Measurements from ENCODE around the gene RUFY2. TPM values are rescaled to one million over a fixed set of nuclear protein-coding genes. Genes with fewer than 3 reads are reported as not detected.
"Not testable (repeated sequence)": the region's sequence is repeated elsewhere in the genome, so short reads cannot be mapped to it uniquely, and the experiment has no call there.

RUFY2 gene
- total RNA-seq, 1 donor from 2014 or later: 4.0 TPM

DNA sequence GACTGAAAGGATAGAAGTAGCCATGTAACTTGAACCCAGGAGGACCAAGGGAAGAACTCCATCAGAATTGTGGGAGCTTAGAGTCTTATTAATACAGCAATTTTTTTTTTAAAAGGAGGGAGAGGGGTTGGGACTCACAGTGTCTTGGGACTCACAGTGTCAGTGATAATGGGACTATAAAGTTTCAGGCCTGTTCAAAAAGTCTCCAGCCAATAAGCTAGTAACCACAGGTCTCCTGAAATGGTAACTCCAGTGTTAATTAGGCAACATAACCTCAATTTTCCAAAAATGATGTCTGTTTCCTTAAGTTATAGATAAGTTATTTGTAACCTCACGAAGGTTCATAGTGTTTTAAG lies 77.6 kb downstream of the RUFY2 start:
- ATAC-seq (no peak), DNase-seq (ENCODE audit: low spot score) (no peak)

DNA sequence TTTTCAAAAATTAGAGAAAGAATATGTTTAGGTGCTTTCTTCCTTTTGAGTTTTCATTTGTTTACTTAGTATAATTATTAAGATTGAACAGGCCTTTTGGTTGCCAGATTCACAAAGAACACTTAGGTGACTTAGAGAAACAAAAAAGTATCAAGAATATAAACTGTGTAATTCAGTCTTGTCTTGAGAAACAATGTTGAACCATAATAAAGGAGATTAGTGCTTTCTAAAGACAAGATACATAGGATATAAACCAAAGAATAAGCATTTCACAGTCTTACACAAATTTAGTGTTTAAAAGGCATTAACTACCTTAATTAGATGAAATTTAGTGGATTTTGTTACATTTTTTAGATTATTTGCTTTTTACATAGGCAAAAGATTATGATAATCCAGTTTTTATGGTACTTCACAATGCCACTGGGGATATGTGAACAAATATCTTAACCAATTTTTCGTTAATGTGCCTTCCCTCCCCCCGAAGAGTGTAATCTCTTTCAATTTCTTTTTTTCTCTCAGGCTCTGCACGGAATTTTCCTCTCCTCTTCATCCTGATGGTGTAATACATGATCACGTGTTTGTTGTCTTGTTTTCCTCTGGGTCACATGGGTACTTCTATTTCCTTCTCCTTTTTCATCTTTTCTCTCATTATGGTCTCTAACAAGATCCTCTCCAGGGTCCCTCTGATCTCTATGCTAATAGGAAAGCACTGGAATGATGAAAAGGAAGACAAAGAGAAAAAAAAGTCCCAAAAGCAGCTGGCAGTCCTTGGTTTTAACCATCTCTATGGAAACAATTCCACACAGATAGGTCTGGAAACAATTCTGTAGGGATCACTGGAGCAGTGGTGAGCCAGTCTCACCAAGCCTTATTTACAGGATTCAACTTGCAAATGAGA lies 78.9 kb downstream of the RUFY2 start:
- DNase-seq (ENCODE audit: low spot score) (no peak), ATAC-seq (peak; percentile 6)

DNA sequence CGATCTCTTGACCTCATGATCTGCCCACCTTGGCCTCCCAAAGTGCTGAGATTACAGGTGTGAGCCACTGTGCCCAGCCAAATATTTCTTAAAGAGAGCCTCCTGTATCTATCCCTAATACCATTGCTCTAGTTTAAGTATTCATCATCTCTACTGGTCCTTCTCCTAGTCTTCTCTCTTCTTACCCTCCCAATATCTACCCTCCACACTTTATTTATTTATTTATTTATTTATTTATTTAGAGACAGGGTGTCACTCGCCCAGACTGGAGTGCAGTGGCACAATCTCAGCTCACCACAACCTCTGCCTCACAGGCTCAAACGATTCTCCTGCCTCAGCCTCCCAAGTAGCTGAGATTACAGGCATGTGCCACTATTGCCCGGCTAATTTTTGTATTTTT lies 82.7 kb downstream of the RUFY2 start:
- not testable (repeated sequence) for DNase-seq (ENCODE audit: low spot score); ATAC-seq

DNA sequence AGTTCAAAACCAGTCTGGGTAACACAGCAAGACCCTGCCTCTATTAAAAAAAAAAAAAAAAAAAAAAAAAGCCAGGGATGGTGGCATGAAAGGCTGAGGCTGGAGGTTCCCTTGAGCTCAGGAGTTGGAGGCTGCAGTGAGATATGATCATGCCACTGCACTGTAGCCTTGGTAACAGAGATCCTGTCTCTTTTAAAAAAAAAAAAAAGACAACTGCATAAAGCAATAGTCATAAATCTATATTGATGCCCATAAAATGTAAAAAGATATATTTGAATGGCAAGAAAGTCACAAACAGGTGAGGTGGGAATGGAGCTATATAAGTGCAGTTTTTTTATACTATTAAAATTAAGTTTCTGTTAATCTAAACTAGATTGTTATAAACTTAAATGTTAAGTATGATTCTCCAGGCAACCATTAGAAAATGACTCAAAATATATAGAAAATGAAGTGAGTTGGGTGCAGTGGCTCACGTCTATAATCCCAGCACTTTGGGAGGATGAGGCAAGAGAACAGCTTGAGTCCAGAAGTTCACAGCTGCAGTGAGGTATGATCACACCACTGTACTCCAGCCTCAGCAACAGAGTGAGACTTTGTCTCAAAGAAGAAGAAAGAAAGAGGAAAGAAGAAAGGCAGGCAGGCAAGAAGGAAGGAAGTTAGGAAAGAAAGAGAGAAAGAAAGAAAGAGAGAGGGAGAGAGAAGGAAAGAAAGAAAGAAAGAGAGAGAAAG lies 88.6 kb downstream of the RUFY2 start:
- ATAC-seq: peak; percentile 87

DNA sequence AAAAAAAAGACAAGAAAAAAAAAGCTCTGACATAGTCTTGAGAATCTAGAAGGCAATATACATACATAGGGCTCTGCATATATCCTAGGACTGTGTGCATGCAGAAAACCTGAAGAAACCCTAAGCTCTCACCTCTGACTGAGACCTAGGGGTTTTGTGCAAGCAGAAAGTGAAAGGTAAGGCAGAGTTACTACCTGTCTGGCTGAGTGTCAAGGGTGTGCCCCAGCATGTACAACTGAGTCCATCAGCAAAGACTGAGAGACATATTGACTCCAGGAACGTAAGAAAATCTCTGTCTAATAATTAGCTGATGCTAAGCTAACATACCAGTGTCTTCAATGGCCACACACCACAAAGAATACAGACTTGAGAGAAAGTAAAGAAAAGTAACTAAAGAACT lies 91.5 kb downstream of the RUFY2 start:
- no peak for ATAC-seq
- DNase-seq (ENCODE audit: low spot score): peak; percentile 8

More for the DNA sequence above, 88.6 kb downstream of the RUFY2 start:
- DNase-seq (ENCODE audit: low spot score): no peak

DNA sequence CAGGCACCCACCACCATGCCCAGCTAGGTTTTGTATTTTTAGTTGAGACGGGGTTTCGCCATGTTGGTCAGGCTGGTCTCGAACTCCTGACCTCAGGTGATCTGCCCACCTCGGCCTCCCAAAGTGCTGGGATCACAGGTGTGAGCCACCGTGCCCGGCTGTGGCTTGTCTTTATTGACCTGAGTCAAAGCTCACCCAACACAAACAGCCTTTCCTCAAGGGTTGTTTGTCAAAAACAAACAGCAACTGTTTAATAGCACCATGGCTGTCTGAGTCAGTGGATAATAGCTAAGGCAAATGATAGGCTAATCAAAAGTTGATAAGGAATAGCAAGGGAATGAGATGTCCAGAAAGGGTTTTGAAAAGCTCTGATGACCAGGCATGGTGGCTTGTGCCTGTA lies 92.1 kb downstream of the RUFY2 start:
- not testable (repeated sequence) for ATAC-seq
- DNase-seq (ENCODE audit: low spot score): peak; percentile 16

DNA sequence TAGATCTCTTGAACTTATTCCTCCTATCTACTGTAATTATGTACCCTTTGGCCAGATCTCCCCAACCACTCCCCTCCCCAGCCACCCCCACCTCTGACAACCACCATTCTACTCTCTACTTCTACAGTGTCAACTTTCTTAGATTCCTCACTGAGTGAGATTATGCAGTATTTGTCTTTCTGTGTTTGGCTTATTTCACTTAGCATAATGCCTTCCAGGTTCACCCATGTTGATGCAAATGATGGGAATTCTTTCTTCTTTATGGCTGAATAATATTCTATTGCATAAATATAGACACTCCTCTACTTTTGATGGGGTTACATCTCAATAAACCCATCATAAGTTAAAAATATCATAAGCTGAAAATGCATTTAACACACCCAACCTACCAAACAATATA lies 96.5 kb downstream of the RUFY2 start:
- no peak for DNase-seq (ENCODE audit: low spot score)
- ATAC-seq: no peak

DNA sequence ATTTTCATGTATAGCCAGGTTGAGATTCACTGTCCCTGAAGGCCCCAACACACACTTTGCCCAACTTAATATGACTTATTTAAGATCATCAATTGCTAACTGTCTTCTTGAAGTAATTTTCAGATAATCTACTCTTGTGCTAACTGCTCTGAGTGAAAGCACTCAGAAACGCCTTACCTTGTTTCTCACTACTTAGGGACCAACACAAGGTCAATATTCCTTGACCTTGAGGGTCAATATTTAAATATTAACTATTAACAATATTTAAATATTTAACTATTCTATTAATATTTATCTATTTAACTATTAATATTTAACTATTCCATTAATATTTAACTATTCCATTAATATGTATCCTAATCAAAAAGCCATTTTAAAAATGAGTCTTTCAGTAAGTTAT lies 101.2 kb downstream of the RUFY2 start:
- DNase-seq (ENCODE audit: low spot score) (no peak), ATAC-seq (no peak)

DNA sequence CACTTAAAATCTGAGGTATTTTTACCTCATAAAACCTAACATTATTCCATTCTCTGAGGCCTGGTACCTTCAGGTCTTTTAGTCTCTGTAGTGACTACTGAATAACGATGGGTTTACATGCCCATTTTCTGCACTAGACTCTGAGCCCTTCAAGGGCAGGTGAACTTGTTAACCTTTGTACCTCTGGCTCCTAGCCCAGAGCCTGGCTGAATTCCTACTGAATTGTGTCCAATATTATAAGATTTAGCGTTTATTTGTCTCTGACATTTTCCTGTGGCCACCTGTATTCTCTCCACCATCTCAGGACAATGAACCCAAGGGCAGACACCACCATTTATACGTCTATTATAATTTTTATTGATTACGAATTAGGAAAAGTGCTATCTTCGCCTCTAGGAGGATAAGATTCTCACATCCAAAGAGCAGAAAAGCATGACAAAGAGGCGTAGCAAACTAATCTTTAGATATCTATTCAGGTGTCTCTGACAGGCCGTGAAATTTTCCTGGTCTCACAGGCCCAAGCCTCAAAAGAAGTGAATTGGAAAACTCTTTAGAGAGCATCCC lies 103.1 kb downstream of the RUFY2 start:
- ATAC-seq (peak; percentile 77), DNase-seq (ENCODE audit: low spot score) (peak; percentile 88)

DNA sequence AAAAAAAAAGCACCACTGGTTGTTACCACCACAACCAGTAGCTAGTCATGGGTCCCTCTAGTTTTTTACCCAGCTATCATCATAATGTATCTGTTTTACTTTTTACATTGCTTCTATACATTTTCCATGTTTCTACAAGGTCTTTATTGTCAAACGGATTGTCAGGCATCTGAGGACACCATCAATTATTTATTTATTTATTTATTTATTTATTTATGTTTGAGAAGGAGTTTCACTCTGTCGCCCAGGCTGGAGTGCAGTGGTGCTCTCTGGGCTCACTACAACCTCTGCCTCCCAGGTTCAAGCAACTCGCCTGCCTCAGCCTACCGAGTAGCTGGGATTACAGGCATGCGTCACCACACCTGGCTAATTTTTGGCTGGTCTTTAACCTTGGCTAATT lies 104.2 kb downstream of the RUFY2 start:
- no peak for ATAC-seq
- DNase-seq (ENCODE audit: low spot score): peak; percentile 44

DNA sequence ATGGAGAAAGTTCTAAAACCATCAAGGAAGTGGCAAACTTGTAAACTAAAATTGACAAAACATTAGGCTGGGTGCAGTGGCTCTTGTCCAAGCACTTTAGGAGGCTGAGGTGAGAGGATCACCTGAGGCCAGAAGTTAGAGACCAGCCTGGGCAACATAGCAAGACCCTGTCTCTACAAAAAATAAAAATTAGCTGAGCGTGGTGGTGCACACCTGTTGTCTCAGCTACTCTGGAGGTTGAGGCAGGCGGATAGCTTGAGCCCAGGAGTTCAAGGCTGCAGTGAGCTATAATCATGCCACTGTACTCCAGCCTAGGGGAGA lies 104.6 kb downstream of the RUFY2 start:
- DNase-seq (ENCODE audit: low spot score) (peak; percentile 35), ATAC-seq (no peak)

DNA sequence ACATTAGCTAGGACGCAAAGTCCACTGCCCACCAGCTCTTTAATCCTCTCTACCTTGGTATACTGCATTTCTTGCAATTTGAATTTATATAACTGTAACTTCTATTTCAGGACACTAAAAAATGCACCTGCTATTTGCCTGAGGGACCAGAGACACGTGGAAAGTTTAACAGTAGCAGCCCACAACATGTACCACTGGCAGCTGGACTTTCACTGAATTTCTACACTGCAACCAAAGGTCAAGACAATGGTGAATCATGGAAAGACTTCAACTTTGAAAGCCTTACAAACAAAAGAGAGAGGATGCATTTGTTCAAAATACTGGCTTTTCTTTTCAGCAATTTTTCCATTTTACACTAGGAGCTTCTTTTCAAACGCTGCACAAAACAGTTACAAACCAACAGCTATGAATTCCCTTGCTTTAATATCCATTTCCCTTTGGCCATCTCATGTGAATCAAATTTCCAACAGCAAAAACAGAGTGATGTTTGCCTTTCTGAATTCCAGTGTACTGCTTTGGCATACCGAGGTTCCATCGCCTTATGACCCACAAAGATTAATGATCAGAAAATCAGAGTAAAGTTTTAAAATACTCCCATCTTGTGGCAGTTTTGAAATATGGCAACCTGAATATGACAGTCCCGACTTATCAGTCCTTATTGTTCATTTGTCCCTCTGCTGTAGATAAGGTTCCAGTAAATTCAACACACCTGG lies 105.1 kb downstream of the RUFY2 start:
- ATAC-seq: peak; percentile 48
- peak; percentile 41 for DNase-seq (ENCODE audit: low spot score)

DNA sequence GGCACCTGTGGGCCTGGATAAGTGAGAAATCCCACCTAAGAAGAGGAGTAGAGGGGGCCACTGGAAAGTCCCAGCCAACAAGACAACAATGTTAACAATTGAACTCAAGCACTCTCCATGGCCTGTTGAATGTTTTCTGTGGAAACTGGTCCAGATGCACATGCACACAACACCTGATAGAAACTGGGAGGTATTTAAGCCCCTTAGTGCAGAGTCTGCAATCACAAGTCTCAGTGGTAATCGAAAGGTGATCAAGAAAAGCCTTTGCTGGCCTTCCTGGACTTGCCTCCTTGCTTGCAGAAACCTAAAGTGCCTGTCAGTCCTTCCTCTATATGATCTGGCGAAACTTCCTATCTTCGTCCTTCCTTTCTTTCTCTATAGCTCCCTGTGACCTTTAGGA lies 105.8 kb downstream of the RUFY2 start:
- peak; percentile 11 for ATAC-seq
- no peak for DNase-seq (ENCODE audit: low spot score)

DNA sequence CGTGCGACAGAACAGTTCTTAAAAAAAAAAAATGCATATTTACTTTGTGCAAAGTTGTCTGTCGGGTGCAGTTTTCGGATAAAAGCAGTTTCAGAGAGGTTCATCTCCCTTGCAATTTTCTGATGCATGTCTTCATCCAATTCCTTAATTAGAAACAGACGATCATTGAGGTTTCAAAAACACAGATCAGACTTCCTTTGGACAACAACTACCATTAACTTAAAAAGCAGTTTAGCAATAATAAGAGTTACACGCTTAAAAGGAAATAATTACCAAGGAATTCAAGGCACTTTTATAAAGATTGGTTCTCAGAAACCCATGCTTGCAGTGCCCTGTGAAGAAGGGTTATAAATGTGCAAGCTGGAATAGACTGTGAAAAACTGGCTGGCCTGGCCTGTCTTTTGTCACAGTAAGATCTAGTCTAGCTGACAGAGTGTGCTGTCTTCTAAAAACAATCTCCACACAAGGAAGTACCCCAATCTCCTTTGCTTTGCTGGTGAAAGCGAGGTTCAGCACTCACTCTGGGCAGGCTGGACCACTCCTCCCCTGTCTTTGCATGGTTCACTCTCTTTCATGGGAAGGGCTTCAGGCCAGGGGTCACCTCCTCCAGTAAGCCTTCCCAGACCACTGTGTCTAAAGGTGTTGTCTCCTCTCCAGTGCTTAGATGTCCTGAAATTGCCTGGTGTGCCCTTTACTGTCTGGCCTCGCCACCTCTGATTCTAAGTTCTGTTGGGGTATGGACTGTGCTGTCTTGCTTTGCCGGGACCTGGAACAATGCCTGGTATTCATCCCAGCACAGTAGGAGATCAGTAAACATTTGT lies 110.0 kb downstream of the RUFY2 start:
- peak; percentile 17 for ATAC-seq

More for the DNA sequence above, 110.0 kb downstream of the RUFY2 start:
- DNase-seq (ENCODE audit: low spot score): peak; percentile 36

Other genes with a start within 250 kb of the RUFY2 start
- gene ATOH7, start 175.2 kb downstream of the RUFY2 start, total RNA-seq: 1.2 TPM
- gene HNRNPH3, start 75.2 kb downstream of the RUFY2 start, total RNA-seq: 26.8 TPM
- 126 TPM for gene PBLD, start 74.3 kb downstream of the RUFY2 start, total RNA-seq
- gene DNA2, start 64.7 kb upstream of the RUFY2 start, total RNA-seq: 3.5 TPM
- gene SLC25A16, start 120.2 kb upstream of the RUFY2 start, total RNA-seq: 28.8 TPM
- gene TET1, start 153.1 kb upstream of the RUFY2 start, total RNA-seq: 0.81 TPM

All from left lobe of liver (tissue), 2 donors.